ENCODE results near the gene EIF2AK2.

GRCh38 chr2:37153224-37153623, 3.6 kb downstream of the EIF2AK2 start:
- TF ChIP-seq POLR2A (IDR thresholded peaks at IDR 0.05) (no peak), CTCF (IDR thresholded peaks at IDR 0.05) (no peak)

Data from adrenal gland (tissue), 5 donors.